Erythroblast (primary cell): ENCODE data around the gene DDI2.

Experiments
- GATA1 ChIP-seq: IDR thresholded peaks from 2 replicates; pipeline ENCODE4 v1.6.1; 2011; ENCODE audit warnings: low read depth, mild to moderate bottlenecking, control low read depth, low read length, moderate library complexity
- POLR2A ChIP-seq: IDR thresholded peaks from 2 replicates; pipeline ENCODE4 v1.6.1; 2011; ENCODE audit warnings: mild to moderate bottlenecking, low read length

DNA sequence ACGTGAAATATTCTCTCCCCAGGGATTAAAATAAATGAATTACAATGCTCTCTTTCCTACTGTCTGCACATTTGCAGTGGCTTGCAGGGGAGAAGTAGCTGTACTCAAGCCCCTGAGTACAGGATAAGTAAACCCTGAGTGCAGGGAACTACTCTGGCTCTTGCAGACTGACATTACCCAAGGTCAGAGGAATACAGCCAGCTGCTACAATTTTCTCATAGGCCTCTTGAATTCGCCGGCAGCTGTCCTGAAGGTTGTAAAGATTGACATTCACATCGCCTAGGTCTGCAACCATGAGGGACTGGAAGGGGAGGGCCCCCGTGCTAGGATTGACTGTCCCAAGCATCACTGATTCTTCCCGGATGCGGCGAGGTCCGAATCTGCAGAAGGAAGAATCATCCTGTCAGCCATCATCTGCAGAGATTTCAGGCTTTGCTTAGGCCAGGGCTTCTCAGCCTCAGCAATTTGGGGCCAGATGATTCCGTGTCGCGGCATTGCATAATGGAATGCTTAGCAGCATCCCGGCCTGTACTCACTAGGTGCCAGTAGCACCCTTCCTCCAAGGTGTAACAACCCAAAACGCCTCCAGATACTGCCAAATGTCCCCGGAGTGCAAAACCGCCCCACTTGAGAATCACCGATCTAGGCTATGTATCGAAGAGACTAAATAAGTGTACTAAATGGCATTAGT is 34.1 kb upstream of the DDI2 start:
- TF ChIP-seq POLR2A = no peak
- TF ChIP-seq GATA1 = no peak
